OCI-LY7 (cell line): Measurements from ENCODE around the gene LPP. TPM values are rescaled to one million over a fixed set of nuclear protein-coding genes. Genes with fewer than 3 reads are reported as not detected.

Experiments
- BruUV-seq: library from RNA; stranded (reverse); fragments of 400-500 nt; replicated peaks from 2 replicates; lab custom pipeline; 2021; lab: Mats Ljungman, UMichigan
- CTCF ChIA-PET: fragments of 300-600 bp; sonication (Branson Sonifier 250); formaldehyde crosslinking; loops from one replicate; lab custom pipeline; 2022; ENCODE audit warnings: antibody characterized with exemption; ENCODE audit not compliant: unreplicated experiment; lab: Charles Lee
- POLR2A ChIA-PET: fragments of 300-600 bp; sonication (Branson Sonifier 250); formaldehyde crosslinking; loops from one replicate; lab custom pipeline; 2022; ENCODE audit warnings: antibody characterized with exemption; lab: Charles Lee
- DNase-seq: peaks from one replicate; pipeline ENCODE4 v3.0.0-alpha.2; 2015; ENCODE audit warnings: low spot score
- H2AFZ ChIP-seq: fragments of 200-600 bp; sonication (generic), shearing (Covaris generic); 2 replicates; pipeline ENCODE4 v1.6.1; 2014; ENCODE audit warnings: mild to moderate bottlenecking, antibody characterized with exemption, low read length, moderate library complexity
- H3K27ac ChIP-seq: fragments of 200-600 bp; sonication (generic); 2 replicates; pipeline ENCODE4 v1.5.1; 2014; ENCODE audit warnings: mixed run types, low read depth, mild to moderate bottlenecking, moderate library complexity, low read length, inconsistent platforms; ENCODE audit not compliant: poor library complexity, severe bottlenecking
- H3K36me3 ChIP-seq: fragments of 200-600 bp; sonication (generic); 2 replicates; pipeline ENCODE4 v1.6.1; 2014; ENCODE audit warnings: mild to moderate bottlenecking, antibody characterized with exemption, low read length, moderate library complexity, mixed read lengths; ENCODE audit not compliant: insufficient read depth
- H3K4me1 ChIP-seq: fragments of 200-600 bp; sonication (generic); 2 replicates; pipeline ENCODE4 v1.5.1; 2014; ENCODE audit warnings: mild to moderate bottlenecking, low read length; ENCODE audit not compliant: insufficient read depth, poor library complexity, severe bottlenecking
- H3K4me2 ChIP-seq: fragments of 200-600 bp; sonication (generic); 2 replicates; pipeline ENCODE4 v1.6.1; 2014; ENCODE audit warnings: mild to moderate bottlenecking, low read length
- H3K4me3 ChIP-seq: fragments of 200-600 bp; sonication (generic); 2 replicates; pipeline ENCODE4 v1.5.1; 2014; ENCODE audit warnings: mild to moderate bottlenecking, low read depth, low read length; ENCODE audit not compliant: poor library complexity, severe bottlenecking
- H3K79me2 ChIP-seq: fragments of 200-600 bp; sonication (generic); 2 replicates; pipeline ENCODE4 v1.6.1; 2016; ENCODE audit warnings: low read depth, mild to moderate bottlenecking, low read length, moderate library complexity, mixed read lengths; ENCODE audit not compliant: insufficient read depth
- H3K9me2 ChIP-seq: fragments of 200-600 bp; sonication (generic); 2 replicates; pipeline ENCODE4 v1.6.1; 2016; ENCODE audit warnings: mild to moderate bottlenecking, low read length, mixed read lengths; ENCODE audit not compliant: insufficient read depth
- H3K9me3 ChIP-seq: fragments of 200-600 bp; sonication (generic); 2 replicates; pipeline ENCODE4 v1.6.1; 2014; ENCODE audit warnings: mild to moderate bottlenecking, mixed run types, low read length, mixed read lengths
- H4K20me1 ChIP-seq: fragments of 200-600 bp; sonication (generic); 2 replicates; pipeline ENCODE4 v1.6.1; 2014; ENCODE audit warnings: mild to moderate bottlenecking, antibody characterized with exemption, low read length, moderate library complexity, mixed read lengths; ENCODE audit not compliant: insufficient read depth
- CTCF ChIP-seq: fragments of 200-600 bp; sonication (generic); conservative IDR thresholded peaks from 2 replicates; pipeline ENCODE4 v1.5.1; 2014; ENCODE audit warnings: mild to moderate bottlenecking, antibody characterized with exemption, low read length, moderate library complexity, mixed read lengths
- EZH2phosphoT487 ChIP-seq: fragments of 200-600 bp; sonication (generic); IDR thresholded peaks from 2 replicates; pipeline ENCODE4 v1.6.1; 2018; ENCODE audit warnings: low read depth, borderline replicate concordance, mild to moderate bottlenecking, mixed run types, antibody characterized with exemption, low read length, moderate library complexity, mixed read lengths
- intact Hi-C: fragments of 100-400 bp; cut with micrococcal nuclease; formaldehyde crosslinking; loops from one replicate; pipeline ENCODE4 v1.10.0; 2022; ENCODE audit not compliant: unreplicated experiment
- total RNA-seq, 2 experiments: library from RNA; depleted of rRNA in 1 of 2; stranded (reverse); fragments of >200 nt in 1 of 2; shearing (Covaris generic) in 1 of 2; gene quantifications; 2 replicates each; pipeline ENCODE4 v1.2.3, GENCODE V29; 2014 to 2022

LPP gene
- total RNA-seq, 2 experiments from 2014 or later: 10.9 to 119 TPM

DNA sequence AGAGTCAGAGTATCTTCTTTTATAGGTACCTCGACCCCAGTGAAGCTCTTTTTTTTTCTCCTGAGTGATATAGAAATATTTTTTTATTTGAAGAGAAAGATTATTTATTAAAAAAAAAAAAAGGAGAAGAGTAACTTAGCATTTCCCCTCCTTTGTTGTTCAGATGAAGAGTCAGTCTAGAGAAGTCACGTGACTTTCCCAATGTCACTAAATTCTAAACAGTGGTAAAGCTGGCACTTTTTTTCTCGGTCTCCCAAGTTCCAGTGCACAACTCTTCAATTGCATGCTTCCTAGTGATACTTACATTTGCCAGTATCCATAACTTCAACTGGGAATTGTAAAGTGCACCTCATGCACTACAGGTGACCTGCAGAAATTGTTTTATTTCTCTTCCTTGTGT, 448.7 kb downstream of the LPP start:
- Histone ChIP-seq H3K79me2 (no peaks in the 10 kb centered on the region), H3K4me2 (no peak overlapping the region), H2AFZ (no peak overlapping the region), H3K4me1 (peaks cover 12% of the 10 kb centered on the region), H3K9me3 (no peaks in the 10 kb centered on the region), H3K36me3 (no peaks in the 10 kb centered on the region), H3K27ac (no peak overlapping the region), H3K9me2 (no peaks in the 10 kb centered on the region), H3K4me3 (no peak overlapping the region), H4K20me1 (no peaks in the 10 kb centered on the region)
- no peak for DNase-seq
- intact Hi-C loops: no loop called here
- TF ChIP-seq CTCF: no peak
- TF ChIP-seq EZH2phosphoT487: no peak
- BruUV-seq: no TSS peak
- ChIA-PET CTCF (no interaction called here), POLR2A (interaction anchor here (0.6 to 0.8 kb wide), 5 partner anchors 10 to 340 kb away, joined by 3 to 6 read pairs (median 5); no protein-coding TSS in a partner anchor)

GRCh38 chr3:188604651-188605050, 450.7 kb downstream of the LPP start:
- Histone ChIP-seq H3K27ac (no peak overlapping the region), H3K4me1 (peaks cover 12% of the 10 kb centered on the region), H3K4me2 (no peak overlapping the region), H4K20me1 (no peaks in the 10 kb centered on the region), H3K9me3 (peaks cover 10% of the 10 kb centered on the region; the same call in 1 of the 2 replicates), H3K36me3 (peaks cover 12% of the 10 kb centered on the region), H2AFZ (no peak overlapping the region), H3K9me2 (no peaks in the 10 kb centered on the region), H3K79me2 (no peaks in the 10 kb centered on the region), H3K4me3 (no peak overlapping the region)
- POLR2A ChIA-PET: interaction anchor here (0.6 kb wide), 1 partner anchor 17 kb away, joined by 3 read pairs; no protein-coding TSS in a partner anchor
- TF ChIP-seq EZH2phosphoT487: no peak
- TF ChIP-seq CTCF: no peak
- intact Hi-C loops: no loop called here
- no peak for DNase-seq
- BruUV-seq: no TSS peak
- CTCF ChIA-PET: no interaction called here

GRCh38 chr3:188605231-188605630, 451.3 kb downstream of the LPP start:
- ChIA-PET POLR2A (interaction anchor here (0.6 kb wide), 1 partner anchor 16 kb away, joined by 3 read pairs; no protein-coding TSS in a partner anchor), CTCF (no interaction called here)
- Histone ChIP-seq H3K4me3 (no peak overlapping the region), H3K27ac (no peak overlapping the region), H3K36me3 (peaks cover 18% of the 10 kb centered on the region), H3K79me2 (no peaks in the 10 kb centered on the region), H4K20me1 (no peaks in the 10 kb centered on the region), H3K4me1 (peaks cover 12% of the 10 kb centered on the region), H2AFZ (no peak overlapping the region), H3K9me2 (no peaks in the 10 kb centered on the region), H3K9me3 (peaks cover 10% of the 10 kb centered on the region; the same call in 1 of the 2 replicates), H3K4me2 (no peak overlapping the region)
- no TSS peak for BruUV-seq
- no peak for TF ChIP-seq CTCF
- DNase-seq: no peak
- intact Hi-C loops: no loop called here
